H1 (cell line): ENCODE measurements around the gene CIPC. TPM values are rescaled to one million over a fixed set of nuclear protein-coding genes. Genes with fewer than 3 reads are reported as not detected.
A peak's percentile ranks its signal among the peaks of the same experiment; 100 is the strongest.

Source experiments
- BACH1 ChIP-seq: IDR thresholded peaks from 2 replicates; pipeline ENCODE4 v1.6.1; 2012; ENCODE audit warnings: low read length, improper control_type of control experiment
- EZH2 ChIP-seq: fragments of 200-600 bp; sonication (generic); IDR thresholded peaks from 2 replicates; pipeline ENCODE4 v1.7.1; 2012; ENCODE audit warnings: low read depth, mild to moderate bottlenecking, moderate library complexity, low read length, inconsistent platforms; ENCODE audit not compliant: severe bottlenecking
- RAD21 ChIP-seq, 2 experiments: IDR thresholded peaks in 1 of 2; conservative IDR thresholded peaks in 1 of 2; 2 replicates each; pipeline ENCODE4 v1.6.1; 2011; ENCODE audit warnings: low read depth in 2 of 2, low read length in 2 of 2, improper control_type of control experiment in 1 of 2, inconsistent platforms in 1 of 2, mild to moderate bottlenecking in 1 of 2, moderate library complexity in 1 of 2
- TAF1 ChIP-seq: IDR thresholded peaks from 2 replicates; pipeline ENCODE4 v1.6.1; 2011; ENCODE audit warnings: mild to moderate bottlenecking, low read depth, low read length
- TEAD4 ChIP-seq: IDR thresholded peaks from 2 replicates; pipeline ENCODE4 v1.6.1; 2012; ENCODE audit warnings: low read depth, low read length, inconsistent platforms, mixed read lengths
- polyA plus RNA-seq, 7 experiments: library from polyadenylated mRNA; depleted of rRNA in 3 of 7; stranded (reverse) in 5 of 7; unstranded in 2 of 7; fragments of >200 nt in 5 of 7; fragments of 200-250 nt in 2 of 7; gene quantifications; 1 replicate in 5 of 7; 2 replicates in 1 of 7; 4 replicates in 1 of 7; pipeline versions ENCODE4 v1.2.1 to v1.2.3, GENCODE V29; 2011 to 2013; ENCODE audit warnings: missing spikeins in 2 of 7, mixed read lengths in 2 of 7
- total RNA-seq: library from RNA; stranded (reverse); fragmentation: NEBNext Ultra II Directional; extraction: Animal tissue kit (Norgen Biotek cat#: 25700); gene quantifications from 2 replicates; pipeline ENCODE4 v1.2.1, GENCODE V29; 2021
- TF ChIP-seq, protein P1 (sequence below), 3 experiments: IDR thresholded peaks; 1 replicate in 2 of 3; 2 replicates in 1 of 3; pipeline versions ENCODE4 v1.5.1 to v1.6.1; 2011; ENCODE audit warnings: low read length in 3 of 3, mild to moderate bottlenecking in 3 of 3, inconsistent platforms in 2 of 3, low read depth in 1 of 3, moderate library complexity in 1 of 3; ENCODE audit not compliant: insufficient read depth in 1 of 3; ENCODE audit errors: control extremely low read depth in 1 of 3
- TF ChIP-seq, protein P2 (sequence below): IDR thresholded peaks from 2 replicates; pipeline ENCODE4 v1.6.1; 2012; ENCODE audit warnings: inconsistent platforms

The CIPC gene
- total and polyA plus RNA-seq, 2 of the 8 experiments (the other 6 are each of a cell fraction or from before 2014, with no cell fraction given): 13.9 to 32.7 TPM

DNA sequence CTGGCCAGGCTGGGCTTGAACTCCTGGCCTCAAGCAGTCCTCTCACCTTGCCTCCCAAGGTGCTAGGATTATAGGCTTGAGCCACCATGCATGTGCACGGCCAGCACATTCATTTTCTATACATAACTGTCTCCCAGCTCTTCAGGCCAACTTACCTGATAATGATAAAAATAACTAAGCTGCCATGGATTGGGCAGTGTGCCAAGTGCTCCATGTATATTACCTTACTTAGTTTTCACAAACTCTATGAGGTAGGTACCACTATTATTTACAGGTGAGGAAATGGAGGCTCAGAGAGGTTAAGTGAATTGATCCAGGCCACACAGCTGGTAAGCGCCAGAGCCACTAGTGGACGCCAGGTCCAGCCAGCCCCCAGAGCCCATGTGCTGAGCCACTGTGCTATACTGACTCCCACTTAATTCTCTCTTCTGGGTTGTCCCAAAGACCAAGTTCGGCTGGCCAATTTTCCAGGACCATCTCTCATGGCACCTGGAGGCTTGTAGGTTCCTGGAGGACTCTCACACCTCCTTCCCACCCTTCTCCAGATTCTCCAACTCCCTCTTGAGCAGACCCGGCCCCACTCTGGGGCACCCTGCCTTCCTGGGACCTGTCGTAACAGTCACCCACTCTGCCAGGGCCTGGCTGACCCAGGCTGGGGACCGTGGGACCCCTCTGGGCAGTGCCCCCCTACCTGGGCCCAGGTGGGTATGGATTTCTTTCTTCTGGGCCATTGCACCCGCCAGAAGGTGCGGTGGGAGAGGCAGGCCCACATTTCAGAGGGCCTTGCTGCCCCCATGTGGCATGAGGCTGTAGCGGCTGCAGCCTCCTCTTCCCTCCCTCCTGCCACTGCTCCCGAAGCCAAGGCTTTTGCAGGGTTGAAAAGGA lies 30.2 kb upstream of the CIPC start (continued):
- TF ChIP-seq, protein P1, sequence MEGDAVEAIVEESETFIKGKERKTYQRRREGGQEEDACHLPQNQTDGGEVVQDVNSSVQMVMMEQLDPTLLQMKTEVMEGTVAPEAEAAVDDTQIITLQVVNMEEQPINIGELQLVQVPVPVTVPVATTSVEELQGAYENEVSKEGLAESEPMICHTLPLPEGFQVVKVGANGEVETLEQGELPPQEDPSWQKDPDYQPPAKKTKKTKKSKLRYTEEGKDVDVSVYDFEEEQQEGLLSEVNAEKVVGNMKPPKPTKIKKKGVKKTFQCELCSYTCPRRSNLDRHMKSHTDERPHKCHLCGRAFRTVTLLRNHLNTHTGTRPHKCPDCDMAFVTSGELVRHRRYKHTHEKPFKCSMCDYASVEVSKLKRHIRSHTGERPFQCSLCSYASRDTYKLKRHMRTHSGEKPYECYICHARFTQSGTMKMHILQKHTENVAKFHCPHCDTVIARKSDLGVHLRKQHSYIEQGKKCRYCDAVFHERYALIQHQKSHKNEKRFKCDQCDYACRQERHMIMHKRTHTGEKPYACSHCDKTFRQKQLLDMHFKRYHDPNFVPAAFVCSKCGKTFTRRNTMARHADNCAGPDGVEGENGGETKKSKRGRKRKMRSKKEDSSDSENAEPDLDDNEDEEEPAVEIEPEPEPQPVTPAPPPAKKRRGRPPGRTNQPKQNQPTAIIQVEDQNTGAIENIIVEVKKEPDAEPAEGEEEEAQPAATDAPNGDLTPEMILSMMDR (IDR thresholded peaks at IDR 0.05; ENCODE audit: control extremely low read depth in 1 of 3, insufficient read depth in 1 of 3, low read depth in 1 of 3, low read length in 3 of 3): peak; percentile 94 to 98 (median 95)
- no peak for TF ChIP-seq EZH2
- TF ChIP-seq RAD21 (IDR thresholded peaks at IDR 0.05 in 1 of 2, conservative IDR thresholded peaks at IDR 0.05 in 1 of 2; ENCODE audit: low read depth in 2 of 2, low read length in 2 of 2): peak; percentile 98 to 99
- peak; percentile 83; the same call in 1 of the 2 replicates for TF ChIP-seq TEAD4
- TF ChIP-seq, protein P2, sequence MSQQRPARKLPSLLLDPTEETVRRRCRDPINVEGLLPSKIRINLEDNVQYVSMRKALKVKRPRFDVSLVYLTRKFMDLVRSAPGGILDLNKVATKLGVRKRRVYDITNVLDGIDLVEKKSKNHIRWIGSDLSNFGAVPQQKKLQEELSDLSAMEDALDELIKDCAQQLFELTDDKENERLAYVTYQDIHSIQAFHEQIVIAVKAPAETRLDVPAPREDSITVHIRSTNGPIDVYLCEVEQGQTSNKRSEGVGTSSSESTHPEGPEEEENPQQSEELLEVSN: no peak
- TF ChIP-seq BACH1: peak; percentile 15; the same call in 1 of the 2 replicates
- TF ChIP-seq TAF1: no peak
- TF ChIP-seq, all 59 proteins: peak for 7
